Measurements from ENCODE around the gene ZNF740.

The ZNF740 gene

GRCh38 chr12:53214687-53215455 is 34.3 kb downstream of the ZNF740 start:
- DNase-seq (ENCODE audit: low read depth, low spot score): no peak
- Histone ChIP-seq H3K36me3 (ENCODE audit: insufficient read depth, insufficient read length, low read length) (peaks cover 37% of the 10 kb centered on the region), H3K4me3 (ENCODE audit: insufficient read length, low read depth) (no peak overlapping the region), H3K4me1 (ENCODE audit: insufficient read depth, insufficient read length) (peaks cover 42% of the 10 kb centered on the region), H3K9me3 (ENCODE audit: insufficient read depth, low read length) (no peaks in the 10 kb centered on the region), H3K27me3 (ENCODE audit: insufficient read depth, insufficient read length) (peaks cover 19% of the 10 kb centered on the region), H3K9ac (ENCODE audit: insufficient read length, low read depth) (no peak overlapping the region)
- TF ChIP-seq YY1 (IDR thresholded peaks at IDR 0.05; ENCODE audit: insufficient read depth, insufficient read length) (no peak), SUZ12 (IDR thresholded peaks at IDR 0.05; ENCODE audit: extremely low read depth, insufficient read depth, insufficient read length) (no peak), ZNF274 (IDR thresholded peaks at IDR 0.05; ENCODE audit: low read depth, low read length) (no peak)

GRCh38 chr12:53215497-53215896 is 35.0 kb downstream of the ZNF740 start:
- Histone ChIP-seq H3K9ac (ENCODE audit: insufficient read length, low read depth) (no peak overlapping the region), H3K36me3 (ENCODE audit: insufficient read depth, insufficient read length, low read length) (peaks cover 36% of the 10 kb centered on the region), H3K9me3 (ENCODE audit: insufficient read depth, low read length) (no peaks in the 10 kb centered on the region), H3K4me1 (ENCODE audit: insufficient read depth, insufficient read length) (peaks cover 42% of the 10 kb centered on the region), H3K27me3 (ENCODE audit: insufficient read depth, insufficient read length) (peaks cover 22% of the 10 kb centered on the region), H3K4me3 (ENCODE audit: insufficient read length, low read depth) (no peak overlapping the region)
- DNase-seq (ENCODE audit: low read depth, low spot score): no peak
- TF ChIP-seq SUZ12 (IDR thresholded peaks at IDR 0.05; ENCODE audit: extremely low read depth, insufficient read depth, insufficient read length) (no peak), ZNF274 (IDR thresholded peaks at IDR 0.05; ENCODE audit: low read depth, low read length) (no peak), YY1 (IDR thresholded peaks at IDR 0.05; ENCODE audit: insufficient read depth, insufficient read length) (no peak)

- Histone ChIP-seq H3K9me3 (ENCODE audit: insufficient read depth, low read length) (no peaks in the 10 kb centered on the region), H3K4me1 (ENCODE audit: insufficient read depth, insufficient read length) (peaks cover 42% of the 10 kb centered on the region), H3K9ac (ENCODE audit: insufficient read length, low read depth) (no peak overlapping the region), H3K4me3 (ENCODE audit: insufficient read length, low read depth) (peak overlapping the region; percentile 12), H3K27me3 (ENCODE audit: insufficient read depth, insufficient read length) (peaks cover 24% of the 10 kb centered on the region), H3K36me3 (ENCODE audit: insufficient read depth, insufficient read length, low read length) (peaks cover 18% of the 10 kb centered on the region)
- no peak for TF ChIP-seq SUZ12 (IDR thresholded peaks at IDR 0.05; ENCODE audit: extremely low read depth, insufficient read depth, insufficient read length)
- no peak for TF ChIP-seq ZNF274 (IDR thresholded peaks at IDR 0.05; ENCODE audit: low read depth, low read length)
- no peak for TF ChIP-seq YY1 (IDR thresholded peaks at IDR 0.05; ENCODE audit: insufficient read depth, insufficient read length)
- DNase-seq (ENCODE audit: low read depth, low spot score): peak; percentile 72
Observed at GRCh38 chr12:53217051-53217930, 36.8 kb downstream of the ZNF740 start.

GRCh38 chr12:53217931-53218307 is 37.4 kb downstream of the ZNF740 start:
- TF ChIP-seq ZNF274 (IDR thresholded peaks at IDR 0.05; ENCODE audit: low read depth, low read length) (no peak), YY1 (IDR thresholded peaks at IDR 0.05; ENCODE audit: insufficient read depth, insufficient read length) (no peak)
- DNase-seq (ENCODE audit: low read depth, low spot score): no peak
- peaks cover 46% of the 10 kb centered on the region for H3K4me1 ChIP-seq (ENCODE audit: insufficient read depth, insufficient read length)
- peaks cover 14% of the 10 kb centered on the region for H3K36me3 ChIP-seq (ENCODE audit: insufficient read depth, insufficient read length, low read length)
- peak overlapping the region; percentile 29 for H3K9ac ChIP-seq (ENCODE audit: insufficient read length, low read depth)
- no peak overlapping the region for H3K4me3 ChIP-seq (ENCODE audit: insufficient read length, low read depth)
- peaks cover 24% of the 10 kb centered on the region for H3K27me3 ChIP-seq (ENCODE audit: insufficient read depth, insufficient read length)
- no peaks in the 10 kb centered on the region for H3K9me3 ChIP-seq (ENCODE audit: insufficient read depth, low read length)

GRCh38 chr12:53218551-53219291 is 38.2 kb downstream of the ZNF740 start:
- Histone ChIP-seq H3K4me1 (ENCODE audit: insufficient read depth, insufficient read length) (peaks cover 46% of the 10 kb centered on the region), H3K9ac (ENCODE audit: insufficient read length, low read depth) (peak overlapping the region; percentile 82), H3K4me3 (ENCODE audit: insufficient read length, low read depth) (peak overlapping the region; percentile 50), H3K36me3 (ENCODE audit: insufficient read depth, insufficient read length, low read length) (peaks cover 12% of the 10 kb centered on the region), H3K27me3 (ENCODE audit: insufficient read depth, insufficient read length) (peaks cover 26% of the 10 kb centered on the region), H3K9me3 (ENCODE audit: insufficient read depth, low read length) (no peaks in the 10 kb centered on the region)
- no peak for DNase-seq (ENCODE audit: low read depth, low spot score)
- no peak for TF ChIP-seq SUZ12 (IDR thresholded peaks at IDR 0.05; ENCODE audit: extremely low read depth, insufficient read depth, insufficient read length)
- TF ChIP-seq YY1 (IDR thresholded peaks at IDR 0.05; ENCODE audit: insufficient read depth, insufficient read length): no peak
- TF ChIP-seq ZNF274 (IDR thresholded peaks at IDR 0.05; ENCODE audit: low read depth, low read length): no peak

GRCh38 chr12:53219292-53219955 is 38.9 kb downstream of the ZNF740 start:
- Histone ChIP-seq H3K4me3 (ENCODE audit: insufficient read length, low read depth) (peak overlapping the region; percentile 50), H3K9me3 (ENCODE audit: insufficient read depth, low read length) (no peaks in the 10 kb centered on the region), H3K36me3 (ENCODE audit: insufficient read depth, insufficient read length, low read length) (peaks cover 6% of the 10 kb centered on the region), H3K9ac (ENCODE audit: insufficient read length, low read depth) (peak overlapping the region; percentile 82), H3K4me1 (ENCODE audit: insufficient read depth, insufficient read length) (peaks cover 50% of the 10 kb centered on the region), H3K27me3 (ENCODE audit: insufficient read depth, insufficient read length) (peaks cover 26% of the 10 kb centered on the region)
- TF ChIP-seq YY1 (IDR thresholded peaks at IDR 0.05; ENCODE audit: insufficient read depth, insufficient read length) (no peak), SUZ12 (IDR thresholded peaks at IDR 0.05; ENCODE audit: extremely low read depth, insufficient read depth, insufficient read length) (no peak), ZNF274 (IDR thresholded peaks at IDR 0.05; ENCODE audit: low read depth, low read length) (no peak)
- DNase-seq (ENCODE audit: low read depth, low spot score): no peak
